Keratinocyte (primary cell): ENCODE data around the gene TENM4. TPM values are rescaled to one million over a fixed set of nuclear protein-coding genes. Genes with fewer than 3 reads are reported as not detected.

Experiments used
- DNase-seq: peaks from one replicate; pipeline ENCODE4 v3.0.0-alpha.2; 2011; ENCODE audit warnings: low read depth, missing footprints, low spot score
- FAIRE-seq: peaks from 2 replicates; lab custom pipeline; 2011; peaks lifted over from hg19 to GRCh38; lab: Jason Lieb, UNC
- H2AFZ ChIP-seq: 2 replicates; pipeline ENCODE4 v1.6.0; 2012; ENCODE audit warnings: low read length, control low read depth, inconsistent platforms; ENCODE audit not compliant: control insufficient read depth
- H3K27ac ChIP-seq: 2 replicates; pipeline ENCODE4 v1.5.1; 2011; ENCODE audit warnings: low read length; ENCODE audit not compliant: control insufficient read depth, insufficient read depth
- H3K27me3 ChIP-seq: 3 replicates; pipeline ENCODE4 v1.6.0; 2011; ENCODE audit warnings: low read length; ENCODE audit not compliant: control insufficient read depth, insufficient read depth; ENCODE audit errors: extremely low read depth
- H3K36me3 ChIP-seq, 2 experiments: 2 replicates in 1 of 2; 3 replicates in 1 of 2; pipeline ENCODE4 v1.5.1; 2011; ENCODE audit warnings: low read length in 2 of 2, mild to moderate bottlenecking in 1 of 2; ENCODE audit not compliant: control insufficient read depth in 2 of 2, insufficient read depth in 2 of 2; ENCODE audit errors: extremely low read depth in 1 of 2
- H3K4me1 ChIP-seq: 3 replicates; pipeline ENCODE4 v1.5.1; 2011; ENCODE audit warnings: low read length; ENCODE audit not compliant: control insufficient read depth, insufficient read depth; ENCODE audit errors: extremely low read depth
- H3K4me2 ChIP-seq: 3 replicates; pipeline ENCODE4 v1.6.0; 2011; ENCODE audit warnings: low read depth, low read length; ENCODE audit not compliant: control insufficient read depth, insufficient read depth; ENCODE audit errors: extremely low read depth
- H3K4me3 ChIP-seq, 3 experiments: fragments of 200-600 bp in 1 of 3; sonication (generic) in 1 of 3; 2 replicates in 2 of 3; 3 replicates in 1 of 3; pipeline ENCODE4 v1.5.1; 2011 to 2016; ENCODE audit warnings: low read length in 3 of 3, mild to moderate bottlenecking in 3 of 3, control low read depth in 2 of 3, inconsistent platforms in 1 of 3, low read depth in 1 of 3, mixed read lengths in 1 of 3, mixed run types in 1 of 3, moderate library complexity in 1 of 3; ENCODE audit not compliant: control insufficient read depth in 2 of 3, insufficient read depth in 2 of 3; ENCODE audit errors: extremely low read depth in 1 of 3
- H3K79me2 ChIP-seq: 2 replicates; pipeline ENCODE4 v1.6.0; 2012; ENCODE audit warnings: low read length; ENCODE audit not compliant: control insufficient read depth, insufficient read depth
- H3K9ac ChIP-seq: 3 replicates; pipeline ENCODE4 v1.6.0; 2011; ENCODE audit warnings: low read length; ENCODE audit not compliant: control insufficient read depth, insufficient read depth; ENCODE audit errors: extremely low read depth
- H3K9me1 ChIP-seq: 3 replicates; pipeline ENCODE4 v1.6.0; 2011; ENCODE audit warnings: low read length; ENCODE audit not compliant: control insufficient read depth, insufficient read depth; ENCODE audit errors: extremely low read depth
- H3K9me3 ChIP-seq: 2 replicates; pipeline ENCODE4 v1.5.1; 2012; ENCODE audit warnings: low read depth, low read length; ENCODE audit not compliant: control insufficient read depth
- H4K20me1 ChIP-seq: 3 replicates; pipeline ENCODE4 v1.6.0; 2011; ENCODE audit warnings: low read length; ENCODE audit not compliant: control insufficient read depth, insufficient read depth; ENCODE audit errors: extremely low read depth
- CTCF ChIP-seq, 3 experiments: IDR thresholded peaks in 1 of 3; conservative IDR thresholded peaks in 1 of 3; optimal IDR thresholded peaks in 1 of 3; 2 replicates in 2 of 3; 3 replicates in 1 of 3; pipeline versions ENCODE3 to v1.5.1; 2011; ENCODE audit warnings: low read length in 3 of 3, mild to moderate bottlenecking in 3 of 3, moderate library complexity in 2 of 3, control low read depth in 1 of 3, inconsistent platforms in 1 of 3; ENCODE audit not compliant: insufficient read depth in 2 of 3; ENCODE audit errors: extremely low read depth in 1 of 3
- EZH2 ChIP-seq: IDR thresholded peaks from one replicate; pipeline ENCODE4 v1.6.1; 2012; ENCODE audit warnings: inconsistent platforms, mild to moderate bottlenecking, low read length, moderate library complexity
- dilution Hi-C: fragments of 300-500 bp; cut with MboI; formaldehyde crosslinking; loops from one replicate; pipeline ENCODE4 v1.7.0; 2020; ENCODE audit warnings: low sequenced_read_pairs; ENCODE audit not compliant: extremely low pct_ligation_motif_present
- polyA plus RNA-seq, 5 experiments: library from polyadenylated mRNA; depleted of rRNA in 3 of 5; stranded (reverse) in 3 of 5; stranded (forward) in 1 of 5; unstranded in 1 of 5; fragments of >200 nt; gene quantifications; 1 replicate in 1 of 5; 2 replicates in 3 of 5; 3 replicates in 1 of 5; pipeline versions ENCODE4 v1.2.1 to v1.2.3, GENCODE V29; 2011 to 2012; ENCODE audit warnings: missing spikeins in 2 of 5, low read depth in 1 of 5, low replicate concordance in 1 of 5

Gene TENM4
- polyA plus RNA-seq, 1 donor (not counting 4 experiments of a cell fraction or from before 2014, with no cell fraction given) = 3.5 TPM

DNA sequence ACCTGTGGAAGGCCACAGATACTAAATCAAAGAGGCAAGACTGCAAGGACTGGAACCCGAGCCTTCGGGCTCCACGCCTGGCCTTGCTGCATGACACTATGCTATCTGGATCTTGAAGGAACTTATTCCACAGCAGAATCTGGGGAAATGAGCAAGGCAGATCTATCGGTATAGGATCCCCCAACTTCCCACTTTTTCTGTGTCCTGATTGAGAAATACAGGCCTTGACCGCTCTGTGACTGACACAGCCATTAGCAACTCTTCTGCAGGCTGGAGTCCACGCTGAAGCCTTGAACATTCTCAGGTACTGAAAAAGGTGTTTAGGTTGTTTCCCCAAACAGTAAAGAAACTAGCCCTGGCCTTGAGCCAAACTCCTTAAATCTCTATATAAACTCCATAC, 625.0 kb downstream of the TENM4 start:
- no peaks in the 10 kb centered on the region for H3K79me2 ChIP-seq

DNA sequence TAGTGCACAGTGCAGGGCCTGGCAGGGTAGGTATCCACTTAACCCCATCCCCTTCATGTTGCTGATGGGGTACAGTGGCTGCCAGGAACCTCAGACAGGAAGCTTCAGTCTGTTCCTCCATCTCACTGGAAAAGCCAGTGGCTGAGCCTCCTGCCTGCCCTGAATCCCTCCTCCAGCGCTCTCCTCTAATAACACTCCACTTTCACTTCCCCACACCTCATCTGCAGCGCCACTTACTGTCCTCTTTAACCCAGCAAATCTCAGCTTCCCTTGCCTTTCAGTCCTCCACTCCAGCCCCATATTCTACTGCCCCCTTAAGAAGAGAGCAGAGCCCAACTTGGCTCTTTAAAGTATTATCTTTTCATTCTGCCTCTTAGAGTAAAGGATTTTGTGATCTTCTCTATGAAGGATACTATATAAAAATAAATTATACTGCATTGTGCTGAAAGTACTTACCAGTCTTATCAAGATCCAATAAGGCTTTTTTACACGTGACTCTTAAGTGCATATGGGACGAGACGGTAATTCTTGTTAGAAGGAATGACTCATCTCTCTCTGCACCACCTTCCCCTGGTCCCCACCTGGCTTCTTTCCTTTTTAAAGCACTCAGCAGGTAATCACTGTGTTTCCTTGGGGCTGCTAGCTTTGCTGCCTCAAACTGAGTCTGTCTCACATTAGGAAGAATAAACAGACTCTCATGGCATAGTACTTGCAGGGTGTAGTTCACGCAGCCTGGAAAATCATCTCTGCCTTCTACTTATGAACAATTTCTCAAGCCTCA, 628.1 kb downstream of the TENM4 start:
- H3K4me2 ChIP-seq = no peak overlapping the region
- TF ChIP-seq CTCF (optimal IDR thresholded peaks at IDR 0.05 in 1 of 3, IDR thresholded peaks at IDR 0.05 in 1 of 3, conservative IDR thresholded peaks at IDR 0.05 in 1 of 3; ENCODE audit: extremely low read depth in 1 of 3, insufficient read depth in 2 of 3, low read length in 3 of 3) = no peak
- no peak for TF ChIP-seq EZH2
- FAIRE-seq (no peak), DNase-seq (no peak)
- no peak overlapping the region for H3K9ac ChIP-seq
- no peaks in the 10 kb centered on the region for H3K9me1 ChIP-seq
- dilution Hi-C loops = no loop called here
- no peak overlapping the region for H2AFZ ChIP-seq
- H3K27me3 ChIP-seq = no peaks in the 10 kb centered on the region
- no peak overlapping the region for H3K27ac ChIP-seq
- no peaks in the 10 kb centered on the region for H4K20me1 ChIP-seq
- no peak overlapping the region for H3K4me3 ChIP-seq
- peaks cover 0 to 2% of the 10 kb centered on the region in 2 experiments for H3K36me3 ChIP-seq
- H3K4me1 ChIP-seq = no peaks in the 10 kb centered on the region
- H3K9me3 ChIP-seq = no peaks in the 10 kb centered on the region
- H3K79me2 ChIP-seq = no peaks in the 10 kb centered on the region

More for the DNA sequence above, 625.0 kb downstream of the TENM4 start:
- Histone ChIP-seq H3K36me3 (no peaks in the 10 kb centered on the region), H3K4me1 (peaks cover 5% of the 10 kb centered on the region), H4K20me1 (no peaks in the 10 kb centered on the region), H3K27me3 (no peaks in the 10 kb centered on the region), H3K4me3 (no peak overlapping the region), H3K9me3 (no peaks in the 10 kb centered on the region), H3K27ac (no peak overlapping the region), H3K9ac (no peak overlapping the region), H3K4me2 (no peak overlapping the region), H2AFZ (no peak overlapping the region), H3K9me1 (no peaks in the 10 kb centered on the region)
- DNase-seq (no peak), FAIRE-seq (peak; percentile 34)
- TF ChIP-seq CTCF (optimal IDR thresholded peaks at IDR 0.05 in 1 of 3, IDR thresholded peaks at IDR 0.05 in 1 of 3, conservative IDR thresholded peaks at IDR 0.05 in 1 of 3; ENCODE audit: extremely low read depth in 1 of 3, insufficient read depth in 2 of 3, low read length in 3 of 3) (no peak), EZH2 (no peak)
- dilution Hi-C loops = no loop called here
